GM04503 (cell line): ENCODE measurements around the gene SYT15.
"Not testable (repeated sequence)": the region's sequence is repeated elsewhere in the genome, so short reads cannot be mapped to it uniquely, and the experiment has no call there.

Source experiments
- DNase-seq: peaks from one replicate; pipeline ENCODE4 v3.0.0-alpha.2; 2012; ENCODE audit warnings: low read depth

SYT15 gene

DNA sequence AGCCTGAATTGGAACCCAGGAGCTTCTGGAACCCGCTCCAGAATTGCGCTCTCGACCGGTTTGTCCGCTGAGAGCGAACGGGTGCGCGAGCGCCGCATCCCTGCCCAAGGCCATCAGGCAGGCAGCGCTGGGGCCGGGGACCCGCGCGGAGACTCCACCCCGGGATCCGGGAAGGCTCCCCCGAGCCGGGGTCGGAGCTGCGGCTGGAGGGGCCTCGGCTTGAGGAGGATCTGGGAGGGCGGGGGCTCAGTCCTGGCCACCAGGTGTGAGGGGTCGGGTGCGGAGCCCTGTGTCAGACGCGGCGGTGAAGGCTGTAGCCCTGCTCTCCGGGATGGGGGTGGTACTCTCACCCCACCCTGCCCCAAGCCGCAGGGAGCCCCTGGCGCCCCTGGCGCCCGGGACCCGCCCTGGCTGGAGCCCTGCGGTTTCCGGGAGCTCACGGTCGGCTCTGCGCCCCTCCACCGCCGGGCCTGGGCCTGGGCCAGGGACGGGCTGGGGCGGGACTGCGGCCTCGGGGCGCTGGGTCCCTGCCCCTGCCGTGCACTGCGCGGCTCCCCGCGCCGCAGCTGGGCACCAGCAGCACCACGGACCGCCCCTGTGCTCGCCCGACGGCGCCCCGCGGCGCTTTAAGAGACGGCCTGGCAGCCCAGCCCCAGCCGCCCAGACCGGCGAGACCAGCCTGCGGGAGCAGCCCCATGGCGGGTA lies at the start of gene SYT15:
TSS of gene SYT15 (plus strand) at position 655 of the 705 bp plus-strand sequence. CDS start at position 696, 41 bp downstream.
- not testable (repeated sequence) for DNase-seq

- not testable (repeated sequence) for DNase-seq
Measured at GRCh38 chr10:46529742-46530141, 49.2 kb upstream of the SYT15 start.

- DNase-seq, result peak; percentile 93
Measured at GRCh38 chr10:46530249-46531186, 48.4 kb upstream of the SYT15 start.

DNA sequence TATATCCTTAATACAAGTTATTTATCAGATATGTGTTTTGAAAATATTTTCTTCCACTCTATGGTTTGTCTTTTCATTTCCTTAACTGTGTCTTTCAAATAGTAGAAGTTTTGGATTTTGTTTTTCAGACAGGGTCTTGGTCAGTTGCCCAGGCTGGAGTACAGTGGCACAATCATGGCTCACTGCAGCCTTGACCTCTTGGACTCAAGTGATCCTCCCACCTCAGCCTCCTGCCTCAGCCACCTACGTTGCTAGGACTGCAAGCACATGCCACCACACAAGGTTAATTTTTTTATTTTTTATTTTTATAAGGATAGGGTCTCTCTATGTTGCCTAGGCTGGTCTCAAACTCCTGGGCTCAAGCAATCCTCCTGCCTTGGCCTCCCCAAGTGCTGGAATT lies 46.7 kb upstream of the SYT15 start:
- DNase-seq, result not testable (repeated sequence)

- DNase-seq, result no peak
Measured at GRCh38 chr10:46534828-46535524, 44.0 kb upstream of the SYT15 start.

- no peak for DNase-seq
Measured at GRCh38 chr10:46536171-46536570, 42.8 kb upstream of the SYT15 start.

DNA sequence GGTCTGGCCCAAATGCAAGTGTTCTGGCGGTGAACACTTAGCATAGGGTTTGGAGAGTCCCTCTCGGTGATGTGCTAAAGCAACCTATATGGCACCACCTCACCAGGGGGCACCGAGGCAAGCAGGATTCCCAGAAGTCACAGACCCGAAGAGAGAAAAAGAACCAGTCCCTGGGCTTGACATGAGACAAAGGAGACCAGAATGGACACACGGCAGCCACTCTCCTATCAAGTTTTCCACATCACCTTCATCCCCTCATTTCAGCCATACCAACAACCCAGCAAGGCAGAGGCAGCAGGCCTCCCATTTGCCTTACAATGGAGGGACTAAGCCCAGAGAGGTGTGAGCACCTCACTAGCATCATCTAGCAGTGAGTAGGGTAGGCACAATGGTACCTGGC lies 42.1 kb upstream of the SYT15 start:
- no peak for DNase-seq

DNA sequence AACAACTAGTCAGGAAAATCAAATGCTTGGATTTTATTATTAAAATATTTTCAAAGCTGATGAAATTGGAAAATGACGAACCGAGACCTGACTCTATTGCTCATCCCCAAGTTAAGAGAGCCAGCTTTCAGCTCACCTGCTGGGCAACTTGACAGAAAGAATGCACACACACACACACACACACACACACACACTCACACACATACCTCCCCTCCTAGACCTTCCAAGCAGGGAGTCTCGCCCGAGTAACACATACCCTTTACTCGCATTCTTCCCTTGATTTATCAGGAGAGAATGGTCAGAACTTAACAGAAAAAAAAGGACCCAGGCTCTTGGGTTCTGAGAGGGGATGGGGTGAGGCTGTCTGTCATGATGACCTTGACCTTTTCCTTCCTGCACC lies 41.6 kb upstream of the SYT15 start:
- DNase-seq, result no peak

DNA sequence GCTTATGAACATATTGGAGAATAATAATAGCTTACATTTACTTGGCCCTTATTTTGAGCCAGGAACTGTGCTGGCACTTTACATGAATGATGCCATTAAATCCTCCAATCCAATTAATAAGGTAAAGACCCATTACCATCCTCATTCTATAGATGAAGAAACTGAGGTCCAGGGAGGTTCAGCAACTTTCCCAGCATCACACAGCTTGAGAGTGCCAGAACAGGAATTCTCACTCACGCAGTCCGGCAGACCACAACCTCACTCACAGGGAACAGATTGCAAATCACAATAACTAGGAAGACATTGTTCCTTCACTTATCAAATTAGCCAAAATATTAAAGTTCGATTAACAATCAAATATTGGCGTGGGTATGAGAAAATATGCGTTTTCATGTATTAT lies 40.8 kb upstream of the SYT15 start:
- DNase-seq, result no peak

- DNase-seq, result no peak
Measured at GRCh38 chr10:46538717-46539426, 40.1 kb upstream of the SYT15 start.

- no peak for DNase-seq
Measured at GRCh38 chr10:46539596-46540411, 39.1 kb upstream of the SYT15 start.

DNA sequence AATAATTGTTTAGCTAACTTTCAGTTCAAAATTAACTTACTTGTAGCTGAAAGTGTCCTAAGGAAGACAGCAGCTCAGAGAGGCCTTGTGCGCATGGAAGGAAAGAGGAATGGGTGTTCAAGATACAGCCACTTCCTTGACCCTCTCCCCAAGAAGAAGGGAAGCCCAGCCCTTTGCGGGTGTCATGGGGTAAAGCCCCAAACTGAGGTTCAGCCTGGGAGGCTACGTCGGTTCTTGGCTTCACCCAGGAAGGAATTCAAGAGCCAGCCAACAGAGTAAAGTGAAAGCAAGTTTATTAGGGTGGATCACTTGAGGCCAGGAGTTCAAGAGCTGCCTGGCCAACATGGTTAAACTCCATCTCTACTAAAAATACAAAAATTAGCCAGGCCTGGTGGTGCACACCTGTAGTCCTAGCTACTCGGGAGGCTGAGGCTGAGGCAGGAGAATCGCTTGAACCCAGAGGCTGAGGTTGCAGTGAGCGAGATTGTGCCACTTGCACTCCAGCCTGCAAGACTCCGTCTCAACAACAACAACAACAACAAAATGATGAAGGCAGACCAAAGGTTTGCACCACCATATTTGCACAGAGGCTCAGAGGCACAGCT lies 38.4 kb upstream of the SYT15 start:
- no peak for DNase-seq

DNA sequence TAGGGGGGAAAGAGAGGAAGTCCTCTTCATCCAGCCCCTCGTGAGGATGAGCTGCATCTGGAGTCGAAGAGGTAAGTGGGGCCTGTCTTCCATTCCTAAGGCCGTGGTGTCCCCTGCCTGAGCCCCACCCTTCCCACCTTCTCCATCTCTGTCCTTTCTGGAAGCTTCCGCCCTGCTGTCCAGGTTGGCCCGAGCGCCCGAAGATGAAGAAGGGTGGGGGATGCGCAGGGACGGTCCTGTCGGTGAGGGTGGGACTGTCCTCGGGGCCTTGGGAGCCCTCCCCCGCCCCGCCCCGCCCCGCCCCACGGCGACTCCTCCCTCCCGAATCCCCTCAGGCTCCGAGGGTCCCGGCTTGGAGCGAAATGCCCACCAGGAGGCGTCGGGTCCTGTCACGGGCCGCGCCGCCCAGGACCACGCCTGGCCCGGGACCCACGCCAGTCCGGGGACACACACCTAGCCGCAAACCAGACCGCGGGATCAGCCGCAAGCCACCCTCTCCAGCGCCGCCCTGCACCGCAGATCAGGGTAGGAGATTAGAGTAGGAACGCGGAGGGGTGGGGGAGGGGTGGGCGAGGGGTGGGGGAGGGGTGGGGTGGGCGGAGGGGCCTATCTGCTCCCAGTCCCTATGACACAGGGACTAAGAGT lies 37.8 kb upstream of the SYT15 start:
- DNase-seq, result no peak

GRCh38 chr10:46541735-46542566 lies 37.0 kb upstream of the SYT15 start:
- no peak for DNase-seq

DNA sequence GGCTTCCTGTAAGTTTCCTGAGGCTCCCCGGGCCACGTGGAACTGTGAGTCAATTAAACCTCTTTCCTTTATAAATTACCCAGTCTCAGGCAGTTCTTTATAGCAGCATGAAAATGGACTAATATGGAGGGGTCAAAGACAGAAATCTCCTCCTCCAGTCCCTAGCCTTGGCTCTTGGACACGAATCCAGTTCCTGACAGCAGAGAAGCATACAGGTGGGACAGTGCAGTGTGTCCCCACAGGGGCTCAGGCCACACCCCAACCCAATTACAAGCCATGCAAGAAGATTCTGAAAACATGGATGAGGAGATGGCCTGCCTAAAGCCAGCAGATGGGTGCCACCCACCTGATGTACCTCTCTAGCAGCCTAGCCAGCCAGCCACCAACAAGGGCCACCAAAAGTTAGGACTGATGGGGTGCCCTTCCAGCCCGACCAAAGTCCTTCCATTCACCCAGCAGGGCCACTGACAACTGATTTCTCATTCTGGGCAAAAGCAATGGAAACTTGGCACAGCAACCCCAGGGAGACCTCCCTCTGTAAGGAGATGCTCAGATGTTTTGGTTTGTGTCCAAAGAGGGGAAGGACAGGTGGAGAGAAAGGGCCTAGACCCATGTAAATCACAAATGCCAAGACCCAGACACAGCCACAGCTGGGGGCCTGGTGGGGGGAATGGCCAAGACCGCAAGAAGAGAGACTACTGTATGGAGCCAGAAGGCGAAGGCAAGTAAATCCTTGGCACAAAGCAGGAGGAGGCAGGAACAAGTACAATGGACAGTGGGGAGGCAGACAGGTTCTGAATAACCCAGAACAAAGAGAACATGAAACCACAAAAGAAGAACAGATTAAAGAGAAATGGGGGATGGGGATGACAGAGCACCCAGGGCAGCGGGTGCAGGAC lies 36.1 kb upstream of the SYT15 start:
- no peak for DNase-seq

DNA sequence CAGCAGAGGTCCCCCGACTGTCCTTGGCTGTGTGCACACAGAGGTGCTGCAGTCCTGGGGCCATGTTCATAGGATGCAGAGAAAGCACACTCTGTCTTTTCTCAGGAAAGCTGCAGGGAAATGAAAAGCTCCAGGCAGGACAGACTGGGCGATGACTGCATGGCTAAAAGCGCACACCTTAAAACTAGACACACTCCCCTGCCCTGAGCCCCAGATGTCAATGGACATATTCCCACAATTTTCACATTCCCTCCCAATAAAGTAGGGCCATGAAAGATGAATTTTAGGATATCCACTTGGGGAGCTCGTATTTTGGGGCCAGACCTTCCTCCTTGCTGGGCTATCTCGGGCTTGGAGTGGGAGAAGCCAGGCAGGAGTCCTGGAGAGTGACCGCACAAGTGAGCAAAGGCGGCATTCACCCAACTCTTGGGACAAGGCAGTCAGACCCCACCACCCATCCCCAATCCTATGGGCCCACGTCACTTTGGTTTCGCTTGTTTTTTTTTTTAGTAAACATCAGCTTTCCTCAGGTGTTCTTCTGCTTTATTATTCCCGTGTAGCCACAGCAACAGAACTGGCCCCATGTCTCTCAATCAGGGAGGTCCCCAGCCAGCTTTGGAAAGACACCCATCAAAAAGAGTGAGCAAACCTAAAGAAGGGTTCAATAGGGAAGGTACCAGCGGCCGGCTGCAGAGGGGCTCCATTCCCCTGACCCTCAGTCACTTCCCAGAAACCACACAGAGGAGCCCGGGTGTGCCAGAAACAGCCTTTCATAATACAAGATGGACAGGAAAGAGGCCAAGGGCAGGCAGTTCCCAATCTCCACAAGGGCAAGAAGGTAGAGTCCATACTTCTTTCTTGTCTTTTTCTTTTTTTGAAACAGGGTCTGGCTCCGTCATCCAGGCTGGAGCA lies 35.2 kb upstream of the SYT15 start:
- no peak for DNase-seq
